Mesendoderm (in vitro differentiated cells): ENCODE data around the gene EXOC7.

Source experiments
- DNase-seq: peaks from one replicate; pipeline ENCODE4 v3.0.0; 2013
- H2AK5ac ChIP-seq: 2 replicates; pipeline ENCODE4 v1.6.1; 2013; ENCODE audit warnings: low read length, inconsistent platforms
- H2BK120ac ChIP-seq: 2 replicates; pipeline ENCODE4 v1.6.1; 2013; ENCODE audit warnings: low read depth, mild to moderate bottlenecking, low read length, moderate library complexity, mixed read lengths
- H2BK15ac ChIP-seq: replicated peaks from 2 replicates; pipeline ENCODE4 v1.6.1; 2013; ENCODE audit warnings: low read depth, mild to moderate bottlenecking, moderate library complexity
- H2BK5ac ChIP-seq: 2 replicates; pipeline ENCODE4 v1.6.1; 2013; ENCODE audit warnings: low read length, inconsistent platforms
- H3K18ac ChIP-seq: 2 replicates; pipeline ENCODE4 v1.6.1; 2013; ENCODE audit warnings: mild to moderate bottlenecking, low read length, mixed read lengths
- H3K23ac ChIP-seq: one replicate; pipeline ENCODE4 v1.6.1; 2013; ENCODE audit warnings: low read length
- H3K27ac ChIP-seq: 2 replicates; pipeline ENCODE4 v1.5.1; 2013; ENCODE audit warnings: low read depth, mild to moderate bottlenecking, inconsistent platforms, low read length, moderate library complexity
- H3K27me3 ChIP-seq: 2 replicates; pipeline ENCODE4 v1.6.1; 2013; ENCODE audit warnings: low read length, control low read depth, mild to moderate bottlenecking, inconsistent platforms; ENCODE audit not compliant: insufficient read depth, poor library complexity
- H3K36me3 ChIP-seq: 2 replicates; pipeline ENCODE4 v1.6.1; 2013; ENCODE audit warnings: low read length, inconsistent platforms; ENCODE audit not compliant: control insufficient read depth, insufficient read depth
- H3K4ac ChIP-seq: one replicate; pipeline ENCODE4 v1.6.1; 2013; ENCODE audit warnings: low read depth, mild to moderate bottlenecking, low read length, moderate library complexity
- H3K4me1 ChIP-seq: 2 replicates; pipeline ENCODE4 v1.6.1; 2013; ENCODE audit warnings: low read depth, low read length, inconsistent platforms; ENCODE audit not compliant: control insufficient read depth
- H3K4me2 ChIP-seq: 2 replicates; pipeline ENCODE4 v1.6.1; 2013; ENCODE audit warnings: low read length
- H3K4me3 ChIP-seq: 2 replicates; pipeline ENCODE4 v1.5.1; 2013; ENCODE audit warnings: mild to moderate bottlenecking, low read length
- H3K56ac ChIP-seq: one replicate; pipeline ENCODE4 v1.6.1; 2013; ENCODE audit warnings: low read length
- H3K79me1 ChIP-seq: 2 replicates; pipeline ENCODE4 v1.6.1; 2013; ENCODE audit warnings: low read length, inconsistent platforms
- H3K79me2 ChIP-seq: 2 replicates; pipeline ENCODE4 v1.6.1; 2013; ENCODE audit warnings: mild to moderate bottlenecking, low read length; ENCODE audit not compliant: control insufficient read depth, insufficient read depth
- H3K9ac ChIP-seq: 2 replicates; pipeline ENCODE4 v1.6.1; 2013; ENCODE audit warnings: low read length, inconsistent platforms
- H4K5ac ChIP-seq: one replicate; pipeline ENCODE4 v1.6.1; 2013; ENCODE audit warnings: low read length
- H4K8ac ChIP-seq: one replicate; pipeline ENCODE4 v1.6.1; 2013; ENCODE audit warnings: low read depth, mild to moderate bottlenecking, control low read depth, low read length, moderate library complexity
- WGBS: extraction: QIAGEN DNeasy Blood & Tissue Kit; methylation state at CpG from one replicate; pipeline ENCODE4 v1.1.7; 2013; ENCODE audit warnings: low lambda C conversion rate, missing lambda C conversion rate; ENCODE audit not compliant: insufficient coverage; ENCODE audit errors: extremely low coverage; 5-methylcytosine and 5-hydroxymethylcytosine counted together

Gene EXOC7

DNA sequence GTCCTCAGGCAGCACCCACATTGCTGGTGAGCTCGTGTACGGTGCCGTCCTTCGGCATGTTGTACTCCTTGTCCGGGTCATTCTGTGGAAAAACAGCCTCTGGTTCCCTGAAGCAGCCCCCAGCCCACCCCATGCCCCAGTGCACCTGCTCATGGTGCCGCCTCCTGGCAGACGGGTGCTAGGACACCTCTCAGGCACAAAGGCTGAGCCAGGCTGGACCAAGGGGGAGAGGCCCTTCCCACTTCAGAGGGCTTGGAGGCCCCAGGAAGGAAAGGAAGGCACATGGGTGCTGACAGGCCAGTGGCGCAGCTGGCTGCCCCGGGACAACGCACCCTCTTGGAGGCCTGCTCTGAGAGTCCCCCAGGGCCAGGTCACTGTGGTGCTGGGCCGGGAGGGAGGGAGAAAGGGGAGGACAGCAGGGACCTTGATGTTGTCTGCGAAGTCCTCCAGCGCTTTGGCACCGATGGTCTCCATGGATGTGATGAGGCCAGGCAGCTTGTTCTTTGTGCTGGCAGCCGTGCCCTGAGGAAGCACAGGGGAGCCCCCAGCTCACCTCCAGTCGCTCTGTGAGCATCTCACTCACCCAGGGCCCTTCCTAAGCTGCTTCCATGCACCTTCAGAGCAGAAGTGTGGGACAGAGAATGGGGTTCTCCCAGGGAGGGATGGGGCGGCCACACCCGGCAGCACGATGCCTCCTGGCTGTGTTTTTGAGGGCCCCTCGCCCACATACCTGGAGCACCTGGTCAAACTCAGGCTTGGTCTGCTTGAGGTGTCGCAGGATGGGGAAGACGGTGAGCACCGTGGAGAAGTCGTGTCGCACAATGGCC, 15.3 kb downstream of the EXOC7 start:
- Histone ChIP-seq H3K79me2 (no peaks in the 10 kb centered on the region), H2BK120ac (no peak overlapping the region), H3K36me3 (peaks cover 19% of the 10 kb centered on the region), H3K4me1 (no peaks in the 10 kb centered on the region), H3K27me3 (no peaks in the 10 kb centered on the region), H3K27ac (no peak overlapping the region), H3K4me3 (no peak overlapping the region), H3K23ac (no peak overlapping the region), H4K5ac (no peak overlapping the region), H3K79me1 (peaks cover 2% of the 10 kb centered on the region), H2BK5ac (no peak overlapping the region), H3K4me2 (no peak overlapping the region), H2BK15ac (no peak overlapping the region), H3K18ac (no peak overlapping the region), H3K4ac (no peak overlapping the region), H3K9ac (no peak overlapping the region), H2AK5ac (no peak overlapping the region), H3K56ac (no peak overlapping the region), H4K8ac (no peak overlapping the region)
- no peak for DNase-seq
- no CpG with 5 or more reads among the region's 25 CpGs for WGBS

DNA sequence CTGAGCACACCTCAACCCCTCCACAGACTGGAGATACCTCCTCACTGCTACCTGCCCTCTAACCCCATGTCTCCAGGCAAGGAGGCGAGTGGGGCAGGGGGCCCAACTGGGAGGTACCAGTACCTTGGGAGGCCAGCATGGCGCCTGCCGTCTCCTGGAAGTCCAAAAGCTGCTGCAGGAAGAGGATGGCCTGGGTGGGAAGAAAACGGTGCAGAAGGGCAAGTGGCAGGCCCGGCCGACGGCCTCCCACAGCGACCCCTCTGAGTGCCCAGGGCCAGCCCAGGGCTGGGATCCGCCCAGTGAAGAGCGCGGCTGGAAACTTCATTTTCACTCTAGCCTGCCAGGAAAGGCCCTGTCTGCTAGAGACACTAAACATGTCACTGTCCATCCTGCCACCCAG, 16.1 kb downstream of the EXOC7 start:
- Histone ChIP-seq H4K8ac (no peak overlapping the region), H3K27me3 (no peaks in the 10 kb centered on the region), H2BK5ac (no peak overlapping the region), H3K79me1 (peaks cover 2% of the 10 kb centered on the region), H3K23ac (no peak overlapping the region), H3K18ac (no peak overlapping the region), H4K5ac (no peak overlapping the region), H3K27ac (no peak overlapping the region), H2BK120ac (no peak overlapping the region), H3K56ac (no peak overlapping the region), H3K4ac (no peak overlapping the region), H3K9ac (no peak overlapping the region), H2AK5ac (no peak overlapping the region), H3K4me2 (no peak overlapping the region), H3K36me3 (peaks cover 17% of the 10 kb centered on the region), H3K4me1 (no peaks in the 10 kb centered on the region), H3K4me3 (no peak overlapping the region), H2BK15ac (no peak overlapping the region), H3K79me2 (no peaks in the 10 kb centered on the region)
- WGBS = no CpG with 5 or more reads among the region's 11 CpGs
- DNase-seq = no peak

DNA sequence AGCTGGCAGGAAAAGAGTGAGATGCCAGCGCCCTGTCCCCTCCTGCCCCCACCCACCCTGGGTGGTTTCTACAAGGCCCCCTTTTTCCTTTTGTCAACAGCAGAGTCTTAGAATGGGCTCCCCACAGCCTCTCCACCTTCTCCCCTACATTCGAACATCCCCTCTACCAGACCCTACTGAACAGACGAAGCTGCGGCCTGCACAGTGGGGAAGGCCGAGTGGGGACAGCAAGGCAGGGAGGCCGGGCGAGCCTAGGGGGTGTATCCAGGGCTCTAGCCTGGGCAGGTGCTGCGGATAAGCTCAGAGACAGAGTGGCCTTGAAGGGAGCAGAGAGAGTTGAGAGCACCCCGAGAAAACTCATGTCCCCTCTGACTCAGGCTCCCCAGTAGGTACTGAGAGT, 17.2 kb downstream of the EXOC7 start:
- peaks cover 17% of the 10 kb centered on the region for H3K36me3 ChIP-seq

DNA sequence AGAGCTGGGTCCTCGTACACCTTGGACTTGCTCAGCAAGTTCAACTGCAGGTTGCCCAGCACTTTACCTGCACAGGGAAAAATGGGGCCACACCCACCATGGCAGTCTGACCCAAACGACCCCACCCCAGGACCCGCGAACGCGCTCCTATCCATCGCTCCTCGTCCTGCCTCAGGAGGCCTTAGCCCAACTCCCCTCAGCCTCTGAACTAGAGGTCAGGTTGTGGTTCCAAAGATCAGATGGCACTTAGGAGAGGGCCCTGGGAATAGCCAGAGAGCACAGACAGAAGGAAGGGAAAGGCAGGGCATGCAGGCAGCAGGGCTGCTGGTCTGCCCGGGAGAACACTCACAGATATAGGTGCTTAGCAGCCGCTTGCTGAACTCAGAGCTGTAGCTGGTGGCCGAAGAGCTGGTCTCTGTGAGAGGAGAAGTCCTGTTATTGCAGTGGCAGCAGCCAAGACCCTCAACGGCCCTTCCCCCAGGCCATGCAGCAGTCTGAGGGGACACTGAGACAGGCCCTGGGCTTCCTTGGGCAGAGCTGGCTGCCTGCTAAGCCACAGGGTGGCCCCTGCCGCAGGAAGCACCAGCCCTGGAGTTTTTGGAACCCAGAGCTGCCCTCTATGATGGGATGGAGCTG, 17.7 kb downstream of the EXOC7 start:
- WGBS = no CpG with 5 or more reads among the region's 13 CpGs
- peaks cover 15% of the 10 kb centered on the region for H3K36me3 ChIP-seq

More for the DNA sequence above, 17.2 kb downstream of the EXOC7 start:
- Histone ChIP-seq H4K8ac (no peak overlapping the region), H3K56ac (no peak overlapping the region), H3K79me2 (no peaks in the 10 kb centered on the region), H2BK15ac (no peak overlapping the region), H2AK5ac (no peak overlapping the region), H3K9ac (no peak overlapping the region), H2BK120ac (no peak overlapping the region), H3K4me1 (no peaks in the 10 kb centered on the region), H4K5ac (no peak overlapping the region), H3K27ac (no peak overlapping the region), H3K4ac (no peak overlapping the region), H2BK5ac (no peak overlapping the region), H3K27me3 (no peaks in the 10 kb centered on the region), H3K79me1 (no peaks in the 10 kb centered on the region), H3K4me2 (no peak overlapping the region), H3K18ac (no peak overlapping the region), H3K4me3 (no peak overlapping the region), H3K23ac (no peak overlapping the region)
- no peak for DNase-seq
- no CpG with 5 or more reads among the region's 9 CpGs for WGBS

GRCh38 chr17:76085066-76085730, 18.4 kb downstream of the EXOC7 start:
- no peak overlapping the region for H3K18ac ChIP-seq
- peaks cover 6% of the 10 kb centered on the region for H3K4me1 ChIP-seq
- H2AK5ac ChIP-seq = no peak overlapping the region
- H3K9ac ChIP-seq = no peak overlapping the region
- no peaks in the 10 kb centered on the region for H3K27me3 ChIP-seq
- no peak overlapping the region for H3K27ac ChIP-seq
- no peak overlapping the region for H4K5ac ChIP-seq
- H3K56ac ChIP-seq = no peak overlapping the region
- no peaks in the 10 kb centered on the region for H3K79me1 ChIP-seq
- no peak overlapping the region for H4K8ac ChIP-seq
- no peaks in the 10 kb centered on the region for H3K79me2 ChIP-seq
- H3K36me3 ChIP-seq = peaks cover 15% of the 10 kb centered on the region
- H3K23ac ChIP-seq = no peak overlapping the region
- no peak overlapping the region for H3K4me2 ChIP-seq
- no peak overlapping the region for H2BK120ac ChIP-seq
- H2BK15ac ChIP-seq = no peak overlapping the region
- WGBS = no CpG with 5 or more reads among the region's 17 CpGs
- H3K4me3 ChIP-seq = no peak overlapping the region
- H3K4ac ChIP-seq = no peak overlapping the region
- no peak overlapping the region for H2BK5ac ChIP-seq
- DNase-seq = no peak

More for the DNA sequence above, 17.7 kb downstream of the EXOC7 start:
- Histone ChIP-seq H3K4ac (no peak overlapping the region), H2BK120ac (no peak overlapping the region), H3K79me1 (no peaks in the 10 kb centered on the region), H3K18ac (no peak overlapping the region), H3K56ac (no peak overlapping the region), H3K4me3 (no peak overlapping the region), H3K4me1 (peaks cover under 1% of the 10 kb centered on the region), H3K23ac (no peak overlapping the region), H2BK15ac (no peak overlapping the region), H3K27ac (no peak overlapping the region), H3K27me3 (no peaks in the 10 kb centered on the region), H3K4me2 (no peak overlapping the region), H4K5ac (no peak overlapping the region), H3K79me2 (no peaks in the 10 kb centered on the region), H4K8ac (no peak overlapping the region), H3K9ac (no peak overlapping the region), H2BK5ac (no peak overlapping the region), H2AK5ac (no peak overlapping the region)
- DNase-seq = no peak
